ENCODE results near the gene RAB8B.

RAB8B gene

GRCh38 chr15:63169788-63170187 lies 19.6 kb upstream of the RAB8B start:
- no peak for DNase-seq (ENCODE audit: low spot score)
- TF ChIP-seq CTCF (IDR thresholded peaks at IDR 0.05; ENCODE audit: extremely low read depth, missing control alignments), result no peak

DNA sequence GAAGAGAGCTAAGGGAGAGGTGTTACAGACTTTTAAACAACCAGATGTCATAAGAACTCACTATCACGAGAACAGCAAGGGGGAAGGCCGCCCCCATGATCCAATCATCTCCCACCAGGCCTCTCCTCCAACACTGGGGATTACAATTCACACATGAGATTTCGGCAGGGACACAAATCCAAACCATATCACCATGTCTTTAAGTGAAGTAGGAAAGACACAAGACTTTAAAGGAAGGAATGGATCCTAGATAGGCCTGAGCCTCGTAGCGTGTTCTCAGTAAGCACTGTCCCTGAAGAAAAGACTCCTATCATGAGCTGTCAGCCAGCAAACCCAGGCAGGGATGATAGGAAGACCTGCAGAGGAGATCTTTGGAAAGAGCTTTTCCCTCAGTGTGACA lies 17.0 kb upstream of the RAB8B start:
- DNase-seq (ENCODE audit: low spot score), result no peak
- TF ChIP-seq CTCF (IDR thresholded peaks at IDR 0.05; ENCODE audit: extremely low read depth, missing control alignments), result no peak

DNA sequence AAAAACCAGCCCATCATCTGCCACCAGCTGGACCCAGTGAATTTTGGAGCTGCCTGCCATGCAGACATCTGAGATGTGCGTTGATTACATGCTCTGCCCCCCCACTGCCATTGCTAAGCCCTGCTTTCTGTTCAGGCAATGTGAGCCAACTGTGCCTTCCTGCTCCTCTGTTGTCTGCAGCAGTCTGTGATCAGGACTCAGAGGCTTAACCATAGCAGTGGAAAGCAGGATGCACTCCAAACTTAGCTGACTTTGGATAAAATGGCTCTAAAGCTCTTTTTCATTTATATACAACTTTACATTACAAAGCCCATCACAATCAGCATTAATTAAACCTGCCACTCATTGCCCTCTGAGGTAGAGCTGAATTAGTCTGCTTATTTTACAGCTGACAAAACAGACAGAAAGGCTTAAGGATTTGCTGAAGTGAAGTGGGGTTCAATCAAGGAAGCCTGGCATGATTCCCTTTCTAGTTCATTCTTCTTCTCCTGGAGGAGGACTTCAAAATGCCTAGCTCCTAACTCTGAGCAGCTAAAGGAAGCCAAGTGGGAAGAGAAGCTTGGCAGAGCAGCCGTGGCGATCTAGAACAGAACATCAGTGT lies 16.5 kb upstream of the RAB8B start:
- no peak for TF ChIP-seq CTCF (IDR thresholded peaks at IDR 0.05; ENCODE audit: extremely low read depth, missing control alignments)
- no peak for DNase-seq (ENCODE audit: low spot score)

DNA sequence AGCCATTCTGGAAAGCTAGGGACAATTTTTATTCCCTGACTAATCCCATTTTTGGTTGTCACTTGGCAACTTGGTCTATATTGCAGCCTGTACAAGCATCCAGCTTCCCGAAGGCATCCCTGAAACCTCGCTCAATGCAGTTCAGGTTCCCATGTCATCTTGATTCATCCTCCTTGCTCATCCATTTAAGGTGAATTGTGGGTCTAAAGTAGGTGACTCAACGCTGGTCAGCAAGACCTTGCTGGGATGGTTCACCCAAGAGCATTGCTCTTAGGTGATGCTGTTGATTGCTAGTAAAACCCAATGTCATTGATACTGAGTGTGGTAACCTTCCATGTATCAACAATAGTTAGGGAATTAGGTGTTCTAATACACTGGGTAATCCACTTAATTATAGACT lies 13.1 kb upstream of the RAB8B start:
- TF ChIP-seq CTCF (IDR thresholded peaks at IDR 0.05; ENCODE audit: extremely low read depth, missing control alignments), result no peak
- no peak for DNase-seq (ENCODE audit: low spot score)

DNA sequence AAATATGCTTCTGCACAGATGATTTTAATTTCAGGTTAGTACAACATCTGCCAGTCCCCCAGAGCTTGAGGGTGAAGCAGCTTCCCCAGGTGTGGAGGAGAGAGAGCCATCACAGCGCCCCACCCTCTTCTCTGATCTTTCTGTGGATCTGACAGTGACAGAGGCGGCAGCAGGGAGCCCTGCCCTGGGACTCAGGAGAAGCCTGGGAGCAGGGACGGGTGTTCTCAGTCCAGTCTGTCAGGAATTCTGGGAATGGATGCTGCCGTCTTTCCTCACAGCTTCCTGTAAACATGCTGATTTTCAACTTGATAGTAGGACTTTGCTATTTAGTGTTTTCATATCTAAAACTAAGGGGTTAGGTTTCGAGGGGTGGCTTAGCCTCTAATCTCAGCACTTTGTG lies 11.4 kb upstream of the RAB8B start:
- no peak for TF ChIP-seq CTCF (IDR thresholded peaks at IDR 0.05; ENCODE audit: extremely low read depth, missing control alignments)
- DNase-seq (ENCODE audit: low spot score), result no peak

DNA sequence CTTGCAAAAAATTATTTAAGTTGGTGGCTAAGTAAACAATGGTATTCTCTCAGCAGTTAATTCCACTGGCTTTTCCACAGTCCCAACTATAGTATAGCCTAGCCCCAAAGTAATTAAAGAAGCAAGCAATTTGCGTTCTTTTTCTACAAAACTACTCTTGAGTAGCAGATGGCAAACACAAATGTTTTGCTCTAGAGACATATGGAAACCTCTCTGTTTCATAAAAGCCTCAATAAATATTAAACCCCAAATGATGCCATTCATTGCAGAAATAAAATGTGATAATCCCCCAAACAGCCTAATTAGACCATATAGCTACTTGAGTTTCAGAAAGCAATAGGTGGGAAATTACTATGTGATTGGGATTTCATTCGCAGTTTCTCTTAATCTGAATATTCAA lies 8.7 kb upstream of the RAB8B start:
- no peak for DNase-seq (ENCODE audit: low spot score)
- TF ChIP-seq CTCF (IDR thresholded peaks at IDR 0.05; ENCODE audit: extremely low read depth, missing control alignments), result no peak

- TF ChIP-seq CTCF (IDR thresholded peaks at IDR 0.05; ENCODE audit: extremely low read depth, missing control alignments), result no peak
- no peak for DNase-seq (ENCODE audit: low spot score)
These were observed 7.8 kb upstream of the RAB8B start for GRCh38 chr15:63181648-63182047.
